ENCODE measurements around the gene IL18BP.

GRCh38 chr11:72038491-72038890 is 39.8 kb downstream of the IL18BP start:
- TF ChIP-seq POLR2AphosphoS5 (IDR thresholded peaks at IDR 0.05; ENCODE audit: borderline replicate concordance, low read depth, low read length) (no peak), EZH2 (IDR thresholded peaks at IDR 0.05) (no peak), FOXP2 (optimal IDR thresholded peaks at IDR 0.05; ENCODE audit: control extremely low read depth, extremely low read length, insufficient read depth) (no peak)

Measured in SK-N-MC (cell line).